SK-N-SH treated with all-trans-retinoic acid at 6 μM for 48 hours (cell line): ENCODE measurements around the gene CNTN4.
"Not testable (repeated sequence)": the region's sequence is repeated elsewhere in the genome, so short reads cannot be mapped to it uniquely, and the experiment has no call there.

Experiments used
- ATAC-seq: fragments of 200-7000 bp; cut with Tn5 transposase; 3 replicates; pipeline ENCODE4 v1.9.1; 2020; ENCODE audit warnings: mild to moderate bottlenecking, moderate library complexity
- ARNTL ChIP-seq: fragments of 450-650 bp; formaldehyde crosslinking; IDR thresholded peaks from 2 replicates; pipeline ENCODE4 v1.5.0; 2020; ENCODE audit warnings: low read depth, mild to moderate bottlenecking, moderate library complexity, borderline replicate concordance
- BACH2 ChIP-seq: fragments of 250-450 bp; sonication (Bioruptor Pico); IDR thresholded peaks from 2 replicates; pipeline ENCODE4 v1.9.0; 2021; ENCODE audit warnings: mild to moderate bottlenecking, borderline replicate concordance
- CSDC2 ChIP-seq: fragments of 250-450 bp; sonication (Bioruptor Pico); IDR thresholded peaks from 2 replicates; pipeline ENCODE4 v1.5.0; 2020; ENCODE audit warnings: mild to moderate bottlenecking, moderate library complexity
- ESRRG ChIP-seq: fragments of 250-450 bp; sonication (Bioruptor Pico); IDR thresholded peaks from 2 replicates; pipeline ENCODE4 v1.6.1; 2021; ENCODE audit warnings: mild to moderate bottlenecking
- ISL1 ChIP-seq: fragments of 250-450 bp; sonication (Bioruptor Pico); IDR thresholded peaks from 2 replicates; pipeline ENCODE4 v2.1.2; 2022; ENCODE audit warnings: mild to moderate bottlenecking, moderate library complexity
- OSR1 ChIP-seq: fragments of 250-450 bp; sonication (Bioruptor Pico); IDR thresholded peaks from 2 replicates; pipeline ENCODE4 v1.8.0; 2022; ENCODE audit warnings: moderate library complexity, mild to moderate bottlenecking, inconsistent platforms
- RARB ChIP-seq: fragments of 250-450 bp; sonication (Bioruptor Pico); IDR thresholded peaks from 2 replicates; pipeline ENCODE4 v1.8.0; 2021; ENCODE audit warnings: mild to moderate bottlenecking, moderate library complexity
- SNAI2 ChIP-seq: fragments of 250-450 bp; sonication (Bioruptor Pico); IDR thresholded peaks from 2 replicates; pipeline ENCODE4 v1.5.0; 2020; ENCODE audit warnings: mild to moderate bottlenecking, moderate library complexity
- TOX ChIP-seq: fragments of 250-450 bp; sonication (Bioruptor Pico); IDR thresholded peaks from 2 replicates; pipeline ENCODE4 v1.8.0; 2021; ENCODE audit warnings: mild to moderate bottlenecking, moderate library complexity, borderline replicate concordance
- ZC3H10 ChIP-seq: fragments of 250-450 bp; sonication (Bioruptor Pico); IDR thresholded peaks from 2 replicates; pipeline ENCODE4 v1.5.1; 2021; ENCODE audit warnings: mild to moderate bottlenecking, moderate library complexity
- ZFP3 ChIP-seq: fragments of 250-450 bp; sonication (Bioruptor Pico); IDR thresholded peaks from 2 replicates; pipeline ENCODE4 v1.5.0; 2020; ENCODE audit warnings: mild to moderate bottlenecking, moderate library complexity
- ZFP30 ChIP-seq: fragments of 450-650 bp; formaldehyde crosslinking; IDR thresholded peaks from 2 replicates; pipeline ENCODE4 v1.5.0; 2022; ENCODE audit warnings: mild to moderate bottlenecking, moderate library complexity
- ZNF70 ChIP-seq: fragments of 450-650 bp; formaldehyde crosslinking; IDR thresholded peaks from 2 replicates; pipeline ENCODE4 v1.5.0; 2020; ENCODE audit warnings: mild to moderate bottlenecking, moderate library complexity
- ZNF8 ChIP-seq: fragments of 450-650 bp; formaldehyde crosslinking; IDR thresholded peaks from 2 replicates; pipeline ENCODE4 v1.5.0; 2020; ENCODE audit warnings: mild to moderate bottlenecking, moderate library complexity
- TF ChIP-seq, protein P1 (sequence below): fragments of 250-450 bp; sonication (Bioruptor Pico); IDR thresholded peaks from 2 replicates; pipeline ENCODE4 v1.8.0; 2021; ENCODE audit warnings: low read depth, mild to moderate bottlenecking, moderate library complexity, borderline replicate concordance
- TF ChIP-seq, protein P2 (sequence below): fragments of 250-450 bp; sonication (Bioruptor Pico); IDR thresholded peaks from 2 replicates; pipeline ENCODE4 v1.5.1; 2021; ENCODE audit warnings: mild to moderate bottlenecking, moderate library complexity
- TF ChIP-seq, protein P3 (sequence below): fragments of 250-450 bp; sonication (Bioruptor Pico); IDR thresholded peaks from 2 replicates; pipeline ENCODE4 v1.5.1; 2020; ENCODE audit warnings: low read depth, mild to moderate bottlenecking, moderate library complexity
- TF ChIP-seq, protein P4 (sequence below): fragments of 250-450 bp; sonication (Bioruptor Pico); IDR thresholded peaks from 2 replicates; pipeline ENCODE4 v1.8.0; 2020; ENCODE audit warnings: mild to moderate bottlenecking, moderate library complexity, borderline replicate concordance
- TF ChIP-seq, protein P5 (sequence below): fragments of 250-450 bp; sonication (Bioruptor Pico); IDR thresholded peaks from 2 replicates; pipeline ENCODE4 v1.5.0; 2020; ENCODE audit warnings: mild to moderate bottlenecking, moderate library complexity

The CNTN4 gene

DNA sequence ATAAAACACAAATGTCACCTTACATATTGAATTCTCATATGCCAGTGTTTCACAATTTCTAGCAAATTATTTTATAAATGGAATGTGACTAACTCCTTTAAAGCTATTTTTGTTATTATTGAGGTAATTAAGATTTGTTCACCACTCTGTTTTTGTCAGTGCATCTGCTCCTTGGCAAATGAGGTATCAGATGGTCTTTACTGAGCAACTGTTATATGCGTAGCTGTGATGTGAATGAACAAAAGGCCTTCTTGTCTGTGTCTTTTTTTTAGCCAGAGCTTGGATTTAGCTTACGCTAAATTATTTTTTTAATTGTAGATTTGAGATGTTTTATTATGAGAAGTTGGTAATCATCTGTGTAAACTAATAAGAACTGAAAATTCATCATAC, 886.2 kb downstream of the CNTN4 start:
- no peak for TF ChIP-seq SNAI2 (CRISPR knock-in tag)
- TF ChIP-seq ZNF70: no peak
- no peak for TF ChIP-seq OSR1
- no peak for TF ChIP-seq ZNF8 (CRISPR knock-in tag)
- TF ChIP-seq, protein P1, sequence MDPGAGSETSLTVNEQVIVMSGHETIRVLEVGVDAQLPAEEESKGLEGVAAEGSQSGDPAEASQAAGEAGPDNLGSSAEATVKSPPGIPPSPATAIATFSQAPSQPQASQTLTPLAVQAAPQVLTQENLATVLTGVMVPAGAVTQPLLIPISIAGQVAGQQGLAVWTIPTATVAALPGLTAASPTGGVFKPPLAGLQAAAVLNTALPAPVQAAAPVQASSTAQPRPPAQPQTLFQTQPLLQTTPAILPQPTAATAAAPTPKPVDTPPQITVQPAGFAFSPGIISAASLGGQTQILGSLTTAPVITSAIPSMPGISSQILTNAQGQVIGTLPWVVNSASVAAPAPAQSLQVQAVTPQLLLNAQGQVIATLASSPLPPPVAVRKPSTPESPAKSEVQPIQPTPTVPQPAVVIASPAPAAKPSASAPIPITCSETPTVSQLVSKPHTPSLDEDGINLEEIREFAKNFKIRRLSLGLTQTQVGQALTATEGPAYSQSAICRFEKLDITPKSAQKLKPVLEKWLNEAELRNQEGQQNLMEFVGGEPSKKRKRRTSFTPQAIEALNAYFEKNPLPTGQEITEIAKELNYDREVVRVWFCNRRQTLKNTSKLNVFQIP: no peak
- TF ChIP-seq, protein P2, sequence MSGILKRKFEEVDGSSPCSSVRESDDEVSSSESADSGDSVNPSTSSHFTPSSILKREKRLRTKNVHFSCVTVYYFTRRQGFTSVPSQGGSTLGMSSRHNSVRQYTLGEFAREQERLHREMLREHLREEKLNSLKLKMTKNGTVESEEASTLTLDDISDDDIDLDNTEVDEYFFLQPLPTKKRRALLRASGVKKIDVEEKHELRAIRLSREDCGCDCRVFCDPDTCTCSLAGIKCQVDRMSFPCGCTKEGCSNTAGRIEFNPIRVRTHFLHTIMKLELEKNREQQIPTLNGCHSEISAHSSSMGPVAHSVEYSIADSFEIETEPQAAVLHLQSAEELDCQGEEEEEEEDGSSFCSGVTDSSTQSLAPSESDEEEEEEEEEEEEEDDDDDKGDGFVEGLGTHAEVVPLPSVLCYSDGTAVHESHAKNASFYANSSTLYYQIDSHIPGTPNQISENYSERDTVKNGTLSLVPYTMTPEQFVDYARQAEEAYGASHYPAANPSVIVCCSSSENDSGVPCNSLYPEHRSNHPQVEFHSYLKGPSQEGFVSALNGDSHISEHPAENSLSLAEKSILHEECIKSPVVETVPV (CRISPR knock-in tag): no peak
- TF ChIP-seq, protein P3, sequence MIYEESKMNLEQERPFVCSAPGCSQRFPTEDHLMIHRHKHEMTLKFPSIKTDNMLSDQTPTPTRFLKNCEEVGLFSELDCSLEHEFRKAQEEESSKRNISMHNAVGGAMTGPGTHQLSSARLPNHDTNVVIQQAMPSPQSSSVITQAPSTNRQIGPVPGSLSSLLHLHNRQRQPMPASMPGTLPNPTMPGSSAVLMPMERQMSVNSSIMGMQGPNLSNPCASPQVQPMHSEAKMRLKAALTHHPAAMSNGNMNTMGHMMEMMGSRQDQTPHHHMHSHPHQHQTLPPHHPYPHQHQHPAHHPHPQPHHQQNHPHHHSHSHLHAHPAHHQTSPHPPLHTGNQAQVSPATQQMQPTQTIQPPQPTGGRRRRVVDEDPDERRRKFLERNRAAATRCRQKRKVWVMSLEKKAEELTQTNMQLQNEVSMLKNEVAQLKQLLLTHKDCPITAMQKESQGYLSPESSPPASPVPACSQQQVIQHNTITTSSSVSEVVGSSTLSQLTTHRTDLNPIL (CRISPR knock-in tag): no peak
- TF ChIP-seq BACH2 (CRISPR knock-in tag): no peak
- TF ChIP-seq, protein P4, sequence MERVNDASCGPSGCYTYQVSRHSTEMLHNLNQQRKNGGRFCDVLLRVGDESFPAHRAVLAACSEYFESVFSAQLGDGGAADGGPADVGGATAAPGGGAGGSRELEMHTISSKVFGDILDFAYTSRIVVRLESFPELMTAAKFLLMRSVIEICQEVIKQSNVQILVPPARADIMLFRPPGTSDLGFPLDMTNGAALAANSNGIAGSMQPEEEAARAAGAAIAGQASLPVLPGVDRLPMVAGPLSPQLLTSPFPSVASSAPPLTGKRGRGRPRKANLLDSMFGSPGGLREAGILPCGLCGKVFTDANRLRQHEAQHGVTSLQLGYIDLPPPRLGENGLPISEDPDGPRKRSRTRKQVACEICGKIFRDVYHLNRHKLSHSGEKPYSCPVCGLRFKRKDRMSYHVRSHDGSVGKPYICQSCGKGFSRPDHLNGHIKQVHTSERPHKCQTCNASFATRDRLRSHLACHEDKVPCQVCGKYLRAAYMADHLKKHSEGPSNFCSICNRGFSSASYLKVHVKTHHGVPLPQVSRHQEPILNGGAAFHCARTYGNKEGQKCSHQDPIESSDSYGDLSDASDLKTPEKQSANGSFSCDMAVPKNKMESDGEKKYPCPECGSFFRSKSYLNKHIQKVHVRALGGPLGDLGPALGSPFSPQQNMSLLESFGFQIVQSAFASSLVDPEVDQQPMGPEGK (CRISPR knock-in tag): no peak
- no peak for TF ChIP-seq TOX (CRISPR knock-in tag)
- TF ChIP-seq, protein P5, sequence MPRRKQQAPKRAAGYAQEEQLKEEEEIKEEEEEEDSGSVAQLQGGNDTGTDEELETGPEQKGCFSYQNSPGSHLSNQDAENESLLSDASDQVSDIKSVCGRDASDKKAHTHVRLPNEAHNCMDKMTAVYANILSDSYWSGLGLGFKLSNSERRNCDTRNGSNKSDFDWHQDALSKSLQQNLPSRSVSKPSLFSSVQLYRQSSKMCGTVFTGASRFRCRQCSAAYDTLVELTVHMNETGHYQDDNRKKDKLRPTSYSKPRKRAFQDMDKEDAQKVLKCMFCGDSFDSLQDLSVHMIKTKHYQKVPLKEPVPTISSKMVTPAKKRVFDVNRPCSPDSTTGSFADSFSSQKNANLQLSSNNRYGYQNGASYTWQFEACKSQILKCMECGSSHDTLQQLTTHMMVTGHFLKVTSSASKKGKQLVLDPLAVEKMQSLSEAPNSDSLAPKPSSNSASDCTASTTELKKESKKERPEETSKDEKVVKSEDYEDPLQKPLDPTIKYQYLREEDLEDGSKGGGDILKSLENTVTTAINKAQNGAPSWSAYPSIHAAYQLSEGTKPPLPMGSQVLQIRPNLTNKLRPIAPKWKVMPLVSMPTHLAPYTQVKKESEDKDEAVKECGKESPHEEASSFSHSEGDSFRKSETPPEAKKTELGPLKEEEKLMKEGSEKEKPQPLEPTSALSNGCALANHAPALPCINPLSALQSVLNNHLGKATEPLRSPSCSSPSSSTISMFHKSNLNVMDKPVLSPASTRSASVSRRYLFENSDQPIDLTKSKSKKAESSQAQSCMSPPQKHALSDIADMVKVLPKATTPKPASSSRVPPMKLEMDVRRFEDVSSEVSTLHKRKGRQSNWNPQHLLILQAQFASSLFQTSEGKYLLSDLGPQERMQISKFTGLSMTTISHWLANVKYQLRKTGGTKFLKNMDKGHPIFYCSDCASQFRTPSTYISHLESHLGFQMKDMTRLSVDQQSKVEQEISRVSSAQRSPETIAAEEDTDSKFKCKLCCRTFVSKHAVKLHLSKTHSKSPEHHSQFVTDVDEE: no peak
- TF ChIP-seq ISL1: no peak
- TF ChIP-seq ARNTL (CRISPR knock-in tag): no peak
- no peak for TF ChIP-seq ZFP3 (CRISPR knock-in tag)
- TF ChIP-seq ESRRG (CRISPR knock-in tag): no peak
- no peak for ATAC-seq

DNA sequence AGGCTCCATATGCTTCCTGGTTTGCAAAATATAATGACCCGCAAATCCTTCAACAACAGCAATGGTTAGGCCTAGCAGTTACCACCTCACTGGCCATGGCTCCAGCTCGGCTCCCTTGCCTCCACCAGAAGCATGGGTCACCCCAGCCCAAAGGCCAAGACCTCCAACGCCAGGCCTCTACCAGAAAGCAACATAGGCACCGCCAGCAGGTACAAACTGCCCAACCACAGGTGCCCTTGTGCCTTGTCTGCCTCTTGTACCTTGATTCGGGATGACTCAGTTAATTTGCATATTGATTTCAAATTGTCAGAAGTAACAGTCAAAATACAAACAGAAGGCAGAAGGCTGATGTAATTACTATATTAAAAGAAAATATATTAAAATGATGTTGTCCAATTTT, 886.8 kb downstream of the CNTN4 start:
- TF ChIP-seq BACH2 (CRISPR knock-in tag) (no peak), RARB (CRISPR knock-in tag) (no peak), ZNF8 (CRISPR knock-in tag) (no peak)
- TF ChIP-seq, protein P2 (CRISPR knock-in tag): no peak
- ATAC-seq: no peak

DNA sequence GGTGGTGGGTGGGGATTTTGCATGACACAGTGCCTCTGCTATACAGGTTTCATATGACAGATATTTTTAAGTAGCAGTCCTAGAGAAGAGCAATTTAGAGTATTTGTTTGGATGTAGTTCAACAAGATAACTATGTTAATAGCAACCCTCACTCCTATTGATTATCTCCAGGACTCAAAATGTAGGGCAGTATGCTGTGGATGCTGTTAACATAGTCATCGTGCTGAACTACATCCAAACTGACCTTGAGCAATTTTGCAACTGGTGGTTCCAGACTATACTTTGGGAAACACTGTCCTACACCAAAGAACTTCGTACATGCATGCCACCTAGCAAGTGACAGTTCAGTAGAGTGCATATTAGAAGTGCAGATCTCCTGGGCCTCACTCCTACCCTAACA, 893.9 kb downstream of the CNTN4 start:
- TF ChIP-seq CSDC2 (CRISPR knock-in tag) (no peak), ZNF8 (CRISPR knock-in tag) (no peak), ESRRG (CRISPR knock-in tag) (no peak), ZC3H10 (no peak), BACH2 (CRISPR knock-in tag) (no peak), RARB (CRISPR knock-in tag) (no peak), SNAI2 (CRISPR knock-in tag) (no peak), ZFP30 (CRISPR knock-in tag) (no peak), ZNF70 (no peak), TOX (CRISPR knock-in tag) (no peak), OSR1 (no peak)
- TF ChIP-seq, protein P5: no peak
- TF ChIP-seq, protein P2 (CRISPR knock-in tag): no peak
- TF ChIP-seq, protein P1: no peak
- TF ChIP-seq, all 23 proteins: peak for 0
- ATAC-seq: no peak

DNA sequence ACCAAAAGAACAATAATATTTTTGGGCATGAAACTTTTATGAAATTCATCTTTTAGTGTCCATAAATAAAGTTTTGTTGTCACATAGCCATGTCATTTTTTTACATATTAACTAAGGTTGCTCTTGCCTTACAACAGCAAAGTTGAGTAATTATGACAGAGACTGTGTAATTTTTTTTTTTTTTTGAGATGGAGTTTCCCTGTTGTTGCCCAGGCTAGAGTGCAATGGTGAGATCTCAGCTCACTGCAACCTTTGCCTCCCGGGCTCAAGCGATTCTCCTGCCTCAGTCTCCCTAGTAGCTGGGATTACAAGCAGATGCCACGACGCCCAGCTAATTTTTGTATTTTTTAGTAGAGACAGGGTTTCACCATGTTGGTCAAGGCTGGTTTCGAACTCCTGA, 894.5 kb downstream of the CNTN4 start:
- ATAC-seq: not testable (repeated sequence)
